Ecto neural progenitor cell (in vitro differentiated cells): Measurements from ENCODE around the gene PHGDH.
"Not testable (repeated sequence)": the region's sequence is repeated elsewhere in the genome, so short reads cannot be mapped to it uniquely, and the experiment has no call there.

Source experiments
- DNase-seq: peaks from one replicate; pipeline ENCODE4 v3.0.0-alpha.2; 2018; ENCODE audit warnings: low spot score

Gene PHGDH

GRCh38 chr1:119711804-119712341 is at the start of gene PHGDH:
Gene PHGDH (plus strand): TSS chr1:119711934. CDS start chr1:119712023, 89 bp downstream.
- DNase-seq: peak; percentile 80

DNA sequence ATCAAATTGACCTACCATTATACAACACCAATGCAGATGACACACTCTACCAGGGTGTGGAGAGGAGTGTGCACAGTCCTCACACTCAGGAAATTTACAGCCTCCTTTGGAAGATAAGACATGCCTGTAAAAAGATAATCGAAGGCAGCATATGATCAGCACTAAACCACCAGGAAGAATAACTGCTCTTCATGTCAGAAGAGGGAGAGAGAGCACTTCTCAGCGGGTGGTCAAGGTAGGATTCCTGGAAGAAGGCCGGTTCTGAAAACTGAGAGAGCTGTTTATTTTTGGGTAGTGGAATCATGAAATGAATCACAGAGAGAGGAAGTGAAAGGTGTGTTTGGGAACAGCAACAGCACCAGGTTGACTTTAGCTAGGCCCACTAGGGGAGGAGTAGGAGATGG is 49.7 kb upstream of the PHGDH start:
- no peak for DNase-seq

DNA sequence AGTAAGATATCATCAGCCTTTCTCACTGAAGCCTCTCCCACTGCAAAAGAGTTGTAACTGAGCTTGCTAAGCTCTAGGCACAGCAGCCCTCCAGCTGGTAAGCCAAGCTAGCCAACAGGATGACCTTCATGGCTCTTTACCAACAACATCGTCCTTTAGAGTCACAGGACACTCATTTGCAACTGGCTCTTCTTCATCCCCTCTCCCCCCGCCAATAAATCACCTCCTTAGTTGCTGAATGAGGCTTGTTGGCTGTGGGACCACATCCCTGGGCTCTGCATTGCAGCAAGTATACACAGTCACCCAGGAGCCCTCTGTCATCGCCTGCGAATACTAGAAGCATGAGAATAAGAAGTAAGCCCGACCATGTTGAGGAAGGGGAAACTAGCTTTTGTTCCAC is 47.7 kb upstream of the PHGDH start:
- DNase-seq: no peak

GRCh38 chr1:119667173-119667572 is 44.6 kb upstream of the PHGDH start:
- no peak for DNase-seq

DNA sequence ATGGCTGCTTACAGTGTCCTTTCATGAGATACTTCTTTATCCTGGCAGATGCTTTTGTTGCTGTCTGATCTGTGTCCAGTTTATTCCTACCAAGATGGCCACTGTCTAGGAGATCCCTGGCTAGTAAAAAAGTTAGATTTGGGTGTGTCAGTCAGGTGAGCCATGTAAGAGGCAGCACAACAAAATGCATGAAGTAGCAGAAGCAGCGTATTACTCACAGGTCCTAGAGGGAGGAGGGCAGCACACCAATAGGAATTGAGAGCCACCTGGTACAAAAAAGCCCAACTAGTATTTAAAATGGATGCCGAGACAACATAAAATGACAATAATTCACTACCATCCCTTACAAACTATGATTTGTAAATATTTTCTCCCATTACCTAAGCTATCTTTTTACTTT is 40.8 kb upstream of the PHGDH start:
- DNase-seq: no peak

DNA sequence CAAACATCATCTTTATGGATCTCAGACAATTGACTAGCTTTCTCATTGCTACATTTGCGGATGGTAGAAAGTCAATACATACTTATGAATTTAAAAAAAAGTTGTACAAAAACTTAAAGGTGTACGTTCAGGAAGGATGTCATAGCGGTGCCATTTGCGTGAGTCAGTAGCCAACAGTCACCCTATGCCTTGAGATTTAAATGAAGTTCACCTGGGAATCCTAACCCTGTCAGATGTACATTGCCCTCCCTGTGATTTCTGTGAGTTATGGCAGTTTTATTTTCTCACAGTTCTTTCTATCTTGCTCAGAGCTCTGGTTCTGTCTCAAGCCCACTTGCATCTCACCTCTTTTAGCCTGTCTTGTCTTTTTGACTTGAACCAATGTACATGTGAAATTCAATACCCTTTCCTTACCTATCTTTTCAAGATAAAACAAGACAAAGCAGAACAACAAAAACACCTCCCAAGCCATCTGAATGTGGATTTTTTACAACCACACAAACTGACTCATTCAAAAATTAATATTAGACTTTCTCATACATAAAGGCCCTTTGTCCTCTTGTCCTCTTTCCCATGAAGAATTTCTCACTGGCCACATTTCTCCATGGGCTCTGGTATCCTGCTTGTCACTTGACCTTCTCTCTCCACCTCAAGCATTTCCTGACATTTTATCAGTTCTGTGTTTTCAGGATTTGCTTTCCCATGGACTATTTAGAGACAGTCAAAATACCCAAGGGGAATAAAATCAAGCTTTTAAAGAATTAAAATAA is 38.4 kb upstream of the PHGDH start:
- no peak for DNase-seq

GRCh38 chr1:119674111-119674526 is 37.6 kb upstream of the PHGDH start:
- no peak for DNase-seq

- no peak for DNase-seq
Observed at GRCh38 chr1:119674835-119675289, 36.9 kb upstream of the PHGDH start.

GRCh38 chr1:119675349-119676345 is 36.1 kb upstream of the PHGDH start:
- peak; percentile 79 for DNase-seq

DNA sequence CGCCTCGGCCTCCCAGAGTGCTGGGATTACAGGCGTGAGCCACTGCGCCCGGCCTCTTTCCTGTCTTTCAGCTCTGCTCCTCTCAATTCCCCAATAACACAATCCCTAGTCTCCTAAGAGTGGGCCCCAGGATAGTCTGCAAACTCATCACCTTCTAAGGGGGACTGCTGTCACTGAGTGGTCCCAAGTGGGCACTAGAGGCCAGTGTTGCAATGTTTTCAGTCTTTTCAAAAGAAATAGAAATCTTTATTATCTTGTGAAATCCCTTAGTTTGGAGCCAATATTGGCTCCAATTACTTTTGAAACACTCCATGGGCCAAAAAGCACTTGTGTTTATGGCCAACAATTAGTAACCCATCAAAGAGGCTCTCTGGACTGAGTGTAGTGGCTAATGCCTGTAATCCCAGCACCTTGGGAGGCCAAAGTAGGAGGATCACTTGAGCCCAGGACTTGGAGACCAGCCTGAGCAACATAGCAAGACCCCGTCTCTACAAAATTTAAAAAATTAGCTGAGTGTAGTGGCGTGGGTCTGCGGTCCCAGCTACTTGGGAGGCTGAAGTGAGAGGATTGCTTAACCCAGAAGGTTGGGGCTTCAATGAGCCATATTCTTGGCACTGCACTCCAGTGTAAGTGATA is 35.0 kb upstream of the PHGDH start:
- no peak for DNase-seq

GRCh38 chr1:119679223-119679622 is 32.5 kb upstream of the PHGDH start:
- no peak for DNase-seq

GRCh38 chr1:119680193-119680592 is 31.5 kb upstream of the PHGDH start:
- no peak for DNase-seq

DNA sequence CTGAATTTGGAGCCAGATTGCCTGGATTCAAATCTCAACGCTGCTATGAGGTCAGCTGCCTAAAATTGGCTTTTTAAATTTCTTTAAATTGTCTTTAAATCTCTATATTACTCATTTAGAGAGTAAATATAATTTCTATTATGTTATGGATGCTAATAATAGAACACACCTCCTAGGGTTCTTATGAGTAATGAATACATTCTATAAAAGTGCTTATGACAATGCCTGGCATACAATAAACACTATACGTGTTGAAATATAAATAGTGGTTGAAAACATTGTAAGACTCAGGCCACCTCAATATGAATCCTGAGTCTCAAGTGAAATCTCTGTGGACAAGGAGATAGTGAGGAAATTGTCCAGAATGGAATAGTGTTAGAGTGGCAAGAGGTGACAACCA is 31.0 kb upstream of the PHGDH start:
- DNase-seq: no peak

GRCh38 chr1:119681560-119681959 is 30.2 kb upstream of the PHGDH start:
- DNase-seq: no peak

GRCh38 chr1:119682141-119682540 is 29.6 kb upstream of the PHGDH start:
- no peak for DNase-seq

GRCh38 chr1:119683893-119684292 is 27.8 kb upstream of the PHGDH start:
- no peak for DNase-seq

DNA sequence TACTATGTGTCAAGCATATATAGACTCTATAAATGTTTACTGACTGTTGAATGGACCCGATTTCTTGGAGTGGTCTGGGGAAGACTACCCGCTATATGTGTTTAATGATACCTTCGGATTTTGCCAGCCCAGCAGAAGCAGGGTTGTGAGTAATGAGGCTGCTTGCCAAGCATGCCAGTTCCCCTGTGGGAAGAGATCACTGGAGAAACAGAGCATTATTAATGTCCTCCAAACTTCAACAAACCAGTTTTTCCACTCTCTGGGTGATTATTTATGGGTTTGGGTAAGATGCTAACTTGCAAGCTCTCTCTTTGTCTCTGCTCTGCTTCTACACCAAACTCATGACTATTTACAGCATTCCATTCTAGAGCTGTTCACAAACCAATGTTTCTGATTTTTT is 25.1 kb upstream of the PHGDH start:
- no peak for DNase-seq

DNA sequence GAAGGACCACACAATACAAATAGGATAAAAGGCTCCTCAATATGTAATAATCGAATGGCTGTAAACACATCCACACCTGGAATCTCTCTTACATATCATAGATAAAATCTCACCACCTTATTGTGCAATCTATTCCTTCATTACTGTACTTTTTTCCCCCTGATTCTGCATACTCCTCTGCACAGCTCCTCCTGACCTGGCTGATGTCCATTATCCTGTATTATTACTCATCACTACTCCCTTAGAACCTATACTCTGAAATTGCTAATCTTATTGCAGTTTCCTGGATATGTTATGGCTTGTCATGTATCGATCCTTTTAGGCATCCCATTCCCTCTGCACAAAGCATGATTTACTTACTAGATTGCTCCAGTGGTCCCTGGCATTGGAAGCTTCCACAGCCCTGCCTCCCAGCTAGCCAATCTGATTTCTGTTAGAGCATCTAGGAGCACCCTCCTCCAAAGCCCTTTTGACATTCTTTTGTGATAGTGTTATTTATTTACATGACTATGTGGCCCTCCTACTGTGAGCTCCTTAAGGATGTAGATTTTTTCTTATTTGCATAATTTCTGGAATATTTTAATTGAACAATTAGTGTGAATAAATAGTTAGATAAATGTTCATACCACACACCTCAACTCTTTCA is 24.2 kb upstream of the PHGDH start:
- DNase-seq: no peak

GRCh38 chr1:119688810-119689209 is 22.9 kb upstream of the PHGDH start:
- DNase-seq: no peak

DNA sequence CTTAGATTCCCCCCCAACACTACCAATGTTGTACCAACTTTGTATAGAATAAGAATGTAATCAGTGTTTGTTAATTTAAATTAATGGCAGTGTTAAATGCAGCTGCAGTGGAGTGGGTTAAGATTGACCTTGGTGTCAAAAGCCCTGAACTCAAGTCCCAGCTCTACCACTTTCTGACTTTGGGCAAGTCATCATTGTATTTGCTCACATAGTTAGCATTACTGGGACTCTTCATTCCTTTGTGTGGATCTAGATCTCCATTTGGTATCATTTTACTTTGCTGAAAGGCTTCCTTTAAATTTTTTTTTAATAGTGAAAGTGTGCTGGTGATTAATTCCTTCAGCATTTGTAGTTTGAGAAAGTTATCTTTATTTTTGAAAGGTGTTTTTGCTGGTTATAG is 22.2 kb upstream of the PHGDH start:
- no peak for DNase-seq

DNA sequence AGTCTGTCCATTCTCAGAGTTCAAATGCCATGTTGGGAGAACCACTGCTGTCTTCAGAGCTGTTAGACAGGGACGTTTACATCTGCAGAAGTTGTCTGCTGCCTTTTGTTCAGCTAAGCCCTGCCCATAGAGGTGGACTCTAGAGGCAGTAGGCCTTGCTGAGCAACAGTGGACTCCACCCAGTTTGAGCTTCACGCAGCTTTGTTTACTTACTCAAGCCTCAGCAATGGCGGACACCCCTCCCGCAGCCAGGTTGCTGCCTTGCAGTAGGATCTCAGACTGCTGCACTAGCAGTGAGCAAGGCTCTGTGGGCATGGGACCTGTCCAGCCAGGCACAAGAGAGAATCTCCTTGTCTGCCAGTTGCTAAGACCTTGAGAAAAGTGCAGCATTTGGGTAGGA is 14.9 kb upstream of the PHGDH start:
- DNase-seq: not testable (repeated sequence)

DNA sequence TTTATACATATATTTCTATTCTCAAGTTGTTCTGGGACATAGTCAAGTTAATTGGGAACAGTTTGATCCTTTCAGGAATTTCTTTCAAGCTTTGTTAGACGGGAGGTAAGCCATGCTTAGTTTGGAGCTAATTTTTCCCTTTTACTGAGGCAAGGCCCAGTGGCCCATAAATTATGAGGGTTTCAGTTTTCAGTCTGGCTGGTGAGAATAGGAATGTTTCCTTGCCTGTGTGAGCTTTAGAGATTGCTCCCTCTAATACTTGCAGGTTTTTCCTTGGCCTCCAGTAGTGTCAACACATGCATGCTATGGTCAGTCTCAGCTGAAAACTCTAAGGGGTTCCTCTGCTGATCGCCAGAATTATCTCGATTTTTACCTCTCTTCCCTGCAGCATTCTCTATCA is 14.1 kb upstream of the PHGDH start:
- DNase-seq: no peak
